GM19397 (cell line): ENCODE measurements around the gene WDR5B.
"Not testable (repeated sequence)": the region's sequence is repeated elsewhere in the genome, so short reads cannot be mapped to it uniquely, and the experiment has no call there.

ENCODE experiments used
- ATAC-seq: cut with Tn5 transposase; IDR thresholded peaks from one replicate; pipeline ENCODE4 v1.9.1; 2021; ENCODE audit warnings: mild to moderate bottlenecking, moderate library complexity; ENCODE audit not compliant: unreplicated experiment

WDR5B gene

GRCh38 chr3:122374034-122374433 is 41.8 kb downstream of the WDR5B start:
- no peak for ATAC-seq

DNA sequence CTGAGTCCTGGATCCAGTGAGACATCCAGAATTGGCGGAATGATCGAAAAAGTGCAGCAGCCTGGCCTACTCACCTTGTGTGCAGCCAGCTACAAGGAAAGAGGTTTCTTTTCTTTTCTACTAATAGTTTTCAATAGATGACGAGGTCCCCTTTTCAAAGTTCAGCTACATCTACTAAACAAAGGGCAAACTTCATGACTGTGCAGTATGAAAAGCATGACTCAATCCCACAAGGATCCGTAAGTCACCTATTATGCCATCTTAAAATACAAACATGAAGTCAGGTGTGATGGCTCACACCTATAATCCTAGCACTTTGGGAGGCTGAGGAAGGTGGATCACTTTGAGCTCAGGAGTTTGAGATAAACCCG is 49.5 kb downstream of the WDR5B start:
- ATAC-seq, result no peak

DNA sequence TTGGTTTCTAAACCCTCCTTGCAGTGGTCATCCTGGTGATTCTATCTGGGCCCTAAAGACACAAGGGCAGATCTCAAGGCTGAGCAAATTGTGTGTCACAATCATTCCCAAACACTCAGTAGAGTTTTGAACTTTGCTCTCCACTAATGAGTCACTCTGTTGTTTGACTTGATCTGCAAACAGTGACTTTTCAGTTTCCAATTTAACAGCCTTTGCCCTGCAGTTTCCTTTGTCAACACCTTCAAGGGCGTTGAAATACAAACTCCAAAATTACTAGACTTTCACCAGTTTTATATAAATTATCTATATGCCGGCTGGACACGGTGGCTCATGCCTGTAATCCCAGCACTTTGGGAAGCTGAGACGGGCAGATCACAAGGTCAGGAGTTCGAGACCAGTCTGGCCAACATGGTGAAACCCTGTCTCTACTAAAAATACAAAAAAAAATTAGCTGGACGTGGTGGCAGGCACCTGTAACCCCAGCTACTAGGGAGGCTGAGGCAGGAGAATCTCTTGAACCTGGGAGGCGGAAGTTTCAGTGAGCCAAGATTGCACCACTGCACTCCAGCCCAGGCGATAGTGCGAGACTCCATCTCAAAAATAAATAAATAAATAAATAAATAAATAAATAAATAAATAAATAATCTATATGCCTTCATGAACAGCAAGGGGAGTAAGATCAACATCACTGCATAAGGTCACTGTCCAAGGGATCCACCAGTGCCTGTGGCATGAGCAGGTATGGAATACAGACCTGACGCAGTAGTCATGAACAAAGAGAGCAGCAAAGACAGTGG is 50.1 kb downstream of the WDR5B start:
- ATAC-seq, result not testable (repeated sequence)

GRCh38 chr3:122365073-122365472 is 50.8 kb downstream of the WDR5B start:
- ATAC-seq, result no peak

- no peak for ATAC-seq
These were observed 51.4 kb downstream of the WDR5B start for GRCh38 chr3:122364490-122364889.
